DMS153 treated with DMSO at 0.1 percent for 48 hours (cell line): ENCODE results near the gene TPRX1.
"Not testable (repeated sequence)": the region's sequence is repeated elsewhere in the genome, so short reads cannot be mapped to it uniquely, and the experiment has no call there.

Experiments
- DNase-seq: peaks from one replicate; lab custom pipeline; 2025; ENCODE audit not compliant: unreplicated experiment; lab: John Stamatoyannopoulos, UW

TPRX1 gene

DNA sequence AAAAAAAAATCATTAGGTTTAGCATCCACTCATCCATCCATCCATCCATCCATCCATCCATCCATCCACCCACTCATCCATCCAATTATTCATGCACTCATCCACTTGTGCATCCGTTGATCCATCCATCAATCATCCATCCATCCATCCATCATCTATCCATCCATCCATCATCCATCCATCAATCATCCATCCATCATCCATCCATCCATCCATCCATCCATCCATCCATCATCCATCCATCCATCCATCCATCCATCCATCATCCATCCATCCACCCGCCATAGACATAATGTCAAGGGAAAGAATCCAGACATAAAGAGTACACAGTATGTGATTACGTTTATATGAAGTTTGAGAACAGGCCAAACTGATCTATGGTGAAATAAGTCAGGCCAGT, 34.8 kb downstream of the TPRX1 start:
- DNase-seq, result no peak

DNA sequence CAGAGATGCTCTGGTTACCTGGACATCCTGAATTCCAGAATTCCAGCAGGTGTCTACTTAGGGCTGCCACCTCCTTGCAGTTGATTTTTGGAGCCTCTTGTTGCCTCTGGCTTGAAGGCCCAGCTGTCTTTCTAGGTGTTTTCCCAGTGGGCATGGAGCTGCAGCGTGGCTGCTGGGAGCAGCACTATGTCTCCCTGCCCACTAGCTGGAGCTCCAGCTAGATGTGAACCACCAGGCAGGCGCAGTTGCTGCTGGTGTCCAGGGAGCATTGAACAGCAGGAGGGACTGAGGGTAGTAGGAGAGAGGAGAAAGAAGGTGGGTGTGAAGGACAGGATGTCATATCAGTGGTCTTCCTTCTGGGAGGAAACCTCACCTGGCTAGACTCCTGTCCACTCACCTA, 35.7 kb downstream of the TPRX1 start:
- DNase-seq, result no peak

DNA sequence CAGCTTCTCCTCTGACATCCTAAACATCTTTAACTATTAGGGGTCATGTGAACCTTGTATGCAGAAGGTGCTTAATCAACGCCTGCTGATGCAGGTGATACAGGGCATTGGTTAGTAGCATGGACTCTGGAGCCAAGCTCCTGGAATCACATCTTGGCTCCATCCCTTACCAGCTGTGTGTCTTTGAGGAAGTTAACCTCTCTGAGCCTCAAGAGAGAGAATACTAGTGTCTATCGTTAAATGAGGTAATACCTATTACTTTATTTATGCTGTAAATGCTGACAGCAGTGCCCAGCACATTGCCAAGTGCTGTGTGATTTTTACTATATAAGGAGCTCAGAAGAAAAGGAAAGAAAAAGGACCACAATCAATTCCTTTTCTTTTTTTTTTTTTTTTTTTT, 37.0 kb downstream of the TPRX1 start:
- DNase-seq, result no peak

DNA sequence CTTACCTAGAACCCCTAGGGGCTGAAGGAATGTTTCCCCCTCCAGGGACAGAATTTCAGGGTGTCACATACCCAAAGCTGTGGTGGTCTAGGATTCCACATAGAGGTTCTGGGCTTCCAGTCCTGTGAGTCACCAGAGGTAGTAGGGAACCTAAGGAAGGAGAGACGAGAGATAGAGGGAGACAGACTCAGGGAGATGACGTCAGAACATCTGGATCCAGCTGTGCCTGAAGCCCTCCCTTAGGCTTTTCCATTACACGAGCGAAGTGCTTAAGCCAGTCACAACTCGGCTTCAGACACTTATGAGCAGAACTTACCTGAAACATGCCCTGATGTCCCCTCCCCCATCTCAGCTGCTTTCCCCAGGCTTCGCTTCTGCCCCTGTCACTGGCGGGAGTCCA, 37.7 kb downstream of the TPRX1 start:
- no peak for DNase-seq

DNA sequence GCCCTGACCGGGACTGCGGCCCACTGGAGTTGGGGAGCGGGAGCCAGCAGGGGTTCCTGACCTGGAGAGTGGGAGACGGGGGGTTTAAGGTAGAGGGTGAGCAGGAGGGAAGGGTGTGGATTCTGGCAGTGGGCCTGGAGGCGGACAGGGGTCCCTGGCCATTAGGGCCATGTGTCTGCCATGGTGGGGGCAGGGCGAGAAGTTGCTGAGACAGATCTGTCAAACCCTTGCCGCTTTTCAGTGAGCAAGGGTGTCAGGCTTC, 38.1 kb downstream of the TPRX1 start:
- DNase-seq, result no peak

DNA sequence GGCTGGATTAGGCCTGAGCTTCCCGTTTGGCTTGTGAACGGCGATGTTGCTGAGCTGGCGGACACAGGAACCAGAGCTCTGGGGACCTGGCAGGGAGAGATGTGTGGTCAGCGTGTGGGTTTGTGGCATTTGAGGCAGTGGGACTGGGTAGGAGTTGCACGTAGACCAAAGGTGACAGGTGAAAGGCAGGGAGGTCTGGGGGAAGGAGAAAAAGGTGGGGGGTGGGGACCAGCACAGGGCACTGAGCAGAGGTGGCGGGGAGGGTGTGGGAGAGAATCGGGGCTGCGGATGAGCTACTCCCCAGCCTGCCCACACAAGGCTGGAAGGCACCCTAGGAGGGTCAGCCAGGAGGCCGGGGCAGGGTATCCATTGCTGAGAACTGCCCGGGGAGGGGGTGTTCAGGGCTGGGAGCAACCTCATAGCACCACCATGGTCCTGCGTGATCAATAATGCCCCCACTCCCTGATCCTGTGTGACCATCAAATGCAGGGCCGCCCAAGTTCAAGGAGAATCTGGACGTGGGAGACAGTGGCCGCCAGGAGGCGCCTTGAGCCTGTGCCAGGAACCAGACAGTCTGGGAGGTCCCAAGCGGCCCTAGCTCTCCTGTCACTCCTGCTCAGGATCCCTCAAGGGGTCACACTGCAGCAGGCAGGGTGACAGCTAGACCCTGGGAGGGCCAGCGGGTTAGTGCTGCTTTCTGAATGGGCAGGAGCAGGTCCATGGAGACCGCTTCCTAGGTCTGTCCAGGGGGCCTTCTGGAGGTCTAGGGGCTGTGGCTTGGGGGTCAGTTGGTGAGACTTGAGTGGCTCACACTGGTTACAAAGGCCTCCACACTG, 38.6 kb downstream of the TPRX1 start:
- DNase-seq, result peak; percentile 65

DNA sequence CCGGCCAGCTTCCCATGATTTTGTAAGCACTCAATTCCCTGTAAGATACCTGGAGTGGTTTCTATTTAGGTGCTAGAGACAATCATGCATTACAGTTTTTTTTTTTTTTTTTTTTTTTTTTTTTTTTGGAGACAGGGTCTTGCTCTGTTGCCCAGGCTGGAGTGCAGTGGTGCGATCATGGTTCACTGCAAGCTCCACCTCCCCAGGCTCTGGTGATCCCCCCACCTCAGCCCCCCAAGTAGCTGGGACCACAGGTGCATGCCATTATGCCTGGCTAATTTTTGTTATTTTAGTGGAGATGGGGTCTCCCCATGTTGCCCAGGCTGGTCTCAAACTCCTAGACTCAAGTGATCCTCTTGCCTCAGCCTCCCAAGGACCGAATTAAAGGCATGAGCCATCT, 39.6 kb downstream of the TPRX1 start:
- not testable (repeated sequence) for DNase-seq

DNA sequence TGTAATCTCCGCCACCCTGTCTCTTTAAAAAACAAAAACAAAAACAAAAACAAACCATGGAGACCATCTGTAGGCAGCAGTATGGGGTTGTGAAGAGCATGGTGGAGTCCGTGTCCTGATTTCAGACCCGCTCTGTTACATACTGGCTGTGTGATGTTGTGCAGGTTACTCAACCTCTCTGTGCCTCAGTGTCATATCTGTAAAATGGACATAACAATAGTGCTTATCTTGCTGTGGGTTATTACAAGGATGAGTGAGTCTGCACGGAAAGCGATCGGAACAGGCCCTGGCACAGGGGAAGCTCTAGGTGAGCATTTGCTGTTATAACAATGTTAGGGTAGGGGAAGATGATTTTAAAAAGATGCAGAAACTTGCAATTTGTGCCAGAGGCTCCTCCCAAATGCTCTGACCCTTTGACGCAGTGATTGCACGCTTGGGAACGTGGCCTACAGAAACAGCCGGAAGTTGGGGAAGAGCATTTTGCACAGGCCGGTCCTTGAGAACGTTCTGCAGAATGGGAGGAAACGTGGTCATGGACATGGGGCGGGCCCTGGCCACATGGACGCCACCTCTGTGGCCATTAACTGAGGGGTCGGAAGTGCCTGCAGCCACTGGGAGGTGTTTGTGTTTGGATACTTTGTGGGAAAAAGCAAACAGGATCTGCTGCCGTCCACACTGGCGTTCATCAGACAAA, 41.6 kb downstream of the TPRX1 start:
- DNase-seq, result no peak

DNA sequence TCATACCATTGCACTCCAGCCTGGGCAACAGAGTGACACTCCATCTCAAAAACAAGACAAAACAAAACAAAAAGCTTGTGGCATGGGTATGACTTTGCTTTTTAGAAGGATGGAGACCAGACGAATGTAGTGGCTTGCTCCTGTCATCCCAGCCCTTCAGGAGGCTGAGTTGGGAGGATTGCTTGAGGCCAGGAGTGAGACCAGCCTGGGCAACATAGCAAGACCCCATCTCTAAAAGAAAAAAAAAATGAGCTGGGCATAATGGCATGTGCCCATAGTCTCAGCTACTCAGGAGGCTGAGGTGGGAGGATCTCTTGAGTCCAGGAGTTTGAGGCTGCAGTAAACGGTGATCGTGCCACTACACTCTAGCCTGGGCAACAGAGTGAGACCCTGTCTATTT, 42.2 kb downstream of the TPRX1 start:
- DNase-seq, result no peak

DNA sequence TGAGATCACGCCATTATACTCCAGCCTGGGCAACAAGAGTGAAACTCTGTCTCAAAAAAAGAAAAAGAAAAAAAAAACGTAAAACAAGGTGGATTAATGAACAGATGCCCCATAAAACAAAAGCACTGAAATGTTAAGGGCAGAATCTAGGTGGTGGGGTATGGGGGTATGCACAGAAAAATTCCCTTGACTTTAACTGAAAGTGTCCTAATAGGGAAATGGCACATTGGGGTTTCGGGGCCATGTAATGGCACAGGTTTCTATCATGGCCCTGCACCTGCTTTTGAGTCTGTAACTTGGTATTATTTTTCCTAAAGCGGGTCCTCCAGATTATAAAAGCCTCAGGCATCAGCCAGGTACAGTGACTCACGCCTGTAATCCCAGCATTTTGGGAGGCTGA, 42.8 kb downstream of the TPRX1 start:
- no peak for DNase-seq

DNA sequence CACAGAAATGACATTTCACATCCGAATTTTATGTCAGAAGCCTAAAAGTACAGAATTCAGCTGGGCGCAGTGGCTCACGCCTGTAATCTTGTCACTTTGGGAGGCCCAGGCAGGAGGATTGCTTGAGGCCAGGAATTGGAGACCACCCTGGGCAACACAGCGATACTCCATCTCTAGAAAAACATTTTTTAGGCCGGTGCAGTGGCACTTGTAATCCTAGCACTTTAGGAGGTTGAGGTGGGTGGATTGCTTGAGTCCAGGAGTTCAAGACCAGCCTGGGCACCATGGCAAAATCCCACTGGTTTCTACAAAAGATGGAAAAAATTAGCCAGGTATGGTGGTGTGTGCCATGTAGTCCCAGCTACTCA, 43.7 kb downstream of the TPRX1 start:
- no peak for DNase-seq

DNA sequence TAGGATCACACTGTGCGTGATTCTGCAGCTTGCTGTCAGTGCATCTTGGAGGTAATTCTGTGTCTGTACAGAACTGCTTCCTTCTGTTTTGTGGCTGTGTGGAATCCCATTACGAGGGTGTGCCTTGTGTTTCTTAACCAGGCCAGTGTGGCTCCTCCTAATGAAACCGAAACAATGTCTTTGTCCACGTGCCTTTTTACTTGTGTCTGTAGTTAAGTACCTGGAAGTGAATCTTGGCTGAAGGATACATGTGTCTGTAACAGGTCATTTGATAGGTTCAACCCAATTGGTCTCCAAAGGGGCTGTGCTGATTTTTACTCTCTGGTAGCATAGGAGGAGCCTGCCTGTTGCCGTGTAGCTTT, 45.9 kb downstream of the TPRX1 start:
- no peak for DNase-seq

DNA sequence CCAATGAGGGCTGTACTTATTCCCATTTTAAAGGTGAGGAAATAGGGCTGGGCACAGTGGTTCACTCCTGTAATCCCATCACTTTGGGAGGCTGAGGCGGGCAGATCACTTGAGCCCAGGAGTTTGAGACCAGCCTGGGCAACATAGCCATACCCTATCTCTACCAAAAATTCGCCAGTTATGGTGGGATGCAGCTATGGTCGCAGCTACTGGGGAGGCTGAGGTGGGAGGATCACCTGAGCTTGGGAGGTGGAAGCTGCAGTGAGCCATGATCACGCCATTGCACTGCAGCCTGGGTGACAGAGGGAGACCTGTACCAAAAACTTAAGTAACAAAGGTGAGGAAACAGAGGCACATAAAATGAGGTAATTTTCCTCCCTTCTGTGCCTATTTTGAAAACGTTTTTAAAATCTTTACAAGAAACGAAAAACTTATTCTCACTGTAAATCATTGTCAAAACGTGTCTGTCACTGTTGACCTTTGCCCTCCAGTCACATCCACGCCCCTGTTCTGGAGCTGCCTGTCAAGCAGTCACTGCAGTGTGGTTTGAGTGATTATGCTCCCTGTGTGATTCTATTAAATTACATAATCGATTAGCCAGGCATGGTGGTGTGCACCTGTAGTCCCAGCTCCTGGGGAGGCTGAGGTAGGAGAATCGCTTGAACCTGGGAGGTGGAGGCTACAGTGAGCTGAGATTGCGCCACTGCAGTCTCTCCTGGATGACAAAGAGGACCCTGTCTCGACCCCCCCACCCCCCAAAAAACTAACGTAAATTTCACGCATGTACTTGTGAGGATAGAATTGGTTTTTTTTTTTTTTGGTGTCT, 46.5 kb downstream of the TPRX1 start:
- DNase-seq, result no peak

DNA sequence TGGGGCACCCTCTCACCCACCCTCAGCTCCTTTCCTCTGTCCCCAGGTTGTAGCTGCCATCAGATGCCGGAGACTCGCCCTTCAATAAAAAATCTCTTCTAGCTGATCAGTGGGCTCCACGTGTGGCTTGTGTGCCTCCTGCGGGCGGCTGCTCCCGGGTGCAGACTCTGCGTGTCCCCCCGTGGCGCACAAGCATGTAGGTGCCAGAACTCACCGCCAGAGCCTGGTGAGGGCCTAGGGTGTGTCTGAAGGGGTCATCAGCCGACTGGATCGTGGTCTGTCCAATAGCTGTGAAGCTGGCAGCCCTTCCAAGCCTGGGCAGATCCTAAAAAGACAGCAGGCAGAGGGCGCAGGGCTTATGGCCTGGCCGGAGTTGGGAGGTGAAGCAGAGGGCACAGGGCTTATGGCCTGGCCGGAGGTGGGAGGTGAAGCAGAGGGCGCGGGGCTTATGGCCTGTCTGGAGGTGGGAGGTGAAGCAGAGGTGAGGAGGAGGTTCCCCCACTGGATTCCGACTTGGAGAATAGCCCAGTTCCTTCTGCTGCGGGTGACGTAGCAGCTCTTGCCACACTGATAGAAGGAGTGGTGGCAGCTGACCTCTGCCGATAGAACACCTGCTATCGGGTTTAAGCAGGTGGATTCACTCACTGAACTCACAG, 47.3 kb downstream of the TPRX1 start:
- no peak for DNase-seq

DNA sequence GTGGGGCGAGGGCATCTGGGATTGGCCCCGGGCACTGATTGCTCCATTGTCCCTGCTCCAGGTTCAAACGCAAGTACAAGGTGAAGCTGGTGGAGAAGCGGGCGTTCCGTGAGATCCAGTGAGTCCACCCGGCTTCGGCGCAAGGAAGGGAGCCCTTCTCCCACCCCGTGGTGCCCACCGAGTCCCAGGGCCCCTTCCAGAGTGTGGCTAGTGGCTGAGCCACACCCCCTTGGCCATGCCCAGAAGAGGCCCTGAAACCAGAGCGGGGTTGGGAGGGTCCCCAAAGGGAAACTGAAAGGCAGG, 47.8 kb downstream of the TPRX1 start:
- no peak for DNase-seq

DNA sequence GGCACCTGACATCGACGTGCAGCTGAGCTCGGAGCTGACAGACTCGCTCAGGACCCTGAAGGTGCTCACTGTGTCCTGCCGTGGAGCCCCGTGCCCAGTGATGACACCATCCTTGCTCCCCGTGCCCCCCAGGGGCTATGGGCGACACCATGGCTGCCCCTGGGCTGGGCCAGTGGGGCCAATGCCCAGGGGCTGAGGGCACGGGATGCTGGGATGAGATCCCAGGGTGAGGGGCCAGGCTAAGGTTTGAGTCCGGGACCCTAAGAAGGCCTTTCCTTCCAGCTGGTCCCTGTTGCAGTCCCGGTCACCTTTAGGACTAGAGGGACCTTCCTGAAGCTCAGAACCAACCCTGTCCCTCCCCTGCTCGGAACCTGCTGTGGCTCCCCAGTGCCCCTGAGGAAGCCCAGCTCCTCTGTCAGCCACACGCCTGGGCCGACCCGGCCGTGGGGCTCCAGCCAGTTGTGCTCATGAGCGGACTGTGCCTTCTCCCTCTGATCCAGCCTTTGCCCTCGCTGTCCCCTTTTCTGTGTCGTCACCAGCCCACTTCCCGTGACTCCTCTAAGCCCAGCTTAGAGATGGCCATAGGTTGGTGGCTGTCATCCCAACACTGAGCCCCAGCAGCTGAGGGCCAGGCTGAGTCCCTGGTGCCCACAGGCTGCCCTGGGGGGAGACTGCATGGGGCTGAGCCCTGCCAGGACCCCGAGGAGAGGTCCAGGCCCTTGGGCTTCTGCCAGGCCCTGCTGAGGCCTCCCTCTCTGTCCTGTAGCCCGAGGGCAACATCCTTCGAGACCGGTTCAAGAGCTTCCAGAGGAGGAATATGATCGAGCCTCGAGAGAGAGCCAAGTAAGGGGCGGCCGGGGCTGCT, 48.4 kb downstream of the TPRX1 start:
- no peak for DNase-seq

DNA sequence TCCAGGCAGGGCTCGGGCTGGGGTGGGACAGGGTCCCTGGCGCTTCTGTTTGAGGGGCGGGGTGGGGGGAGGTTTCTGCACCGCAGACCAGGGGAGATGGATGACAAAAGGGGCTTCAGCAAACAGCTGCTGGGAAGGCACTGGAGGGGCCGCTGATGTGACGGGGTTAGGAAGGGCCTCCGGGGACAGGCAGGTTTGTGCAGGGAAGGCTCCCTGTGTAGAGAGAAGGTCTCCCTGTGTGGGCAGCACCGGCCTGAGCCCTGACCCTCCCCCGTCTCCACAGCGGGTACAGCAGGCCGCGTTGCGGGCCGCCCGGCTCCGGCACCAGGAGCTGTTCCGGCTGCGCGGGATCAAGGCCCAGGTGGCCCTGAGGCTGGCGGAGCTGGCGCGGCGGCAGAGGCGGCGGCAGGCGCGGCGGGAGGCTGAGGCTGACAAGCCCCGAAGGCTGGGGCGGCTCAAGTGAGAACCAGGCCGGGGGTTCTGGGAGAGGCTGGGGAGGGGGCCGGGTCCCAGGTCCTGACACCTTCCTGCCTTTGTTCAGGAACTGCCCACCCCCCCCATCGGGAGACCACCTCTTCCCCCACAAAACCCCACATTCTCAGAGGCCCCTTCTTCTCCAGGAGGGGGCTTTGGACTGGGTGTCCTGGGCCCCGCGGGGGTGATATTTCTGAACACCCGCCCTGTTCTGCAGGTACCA, 49.1 kb downstream of the TPRX1 start:
- DNase-seq, result no peak

DNA sequence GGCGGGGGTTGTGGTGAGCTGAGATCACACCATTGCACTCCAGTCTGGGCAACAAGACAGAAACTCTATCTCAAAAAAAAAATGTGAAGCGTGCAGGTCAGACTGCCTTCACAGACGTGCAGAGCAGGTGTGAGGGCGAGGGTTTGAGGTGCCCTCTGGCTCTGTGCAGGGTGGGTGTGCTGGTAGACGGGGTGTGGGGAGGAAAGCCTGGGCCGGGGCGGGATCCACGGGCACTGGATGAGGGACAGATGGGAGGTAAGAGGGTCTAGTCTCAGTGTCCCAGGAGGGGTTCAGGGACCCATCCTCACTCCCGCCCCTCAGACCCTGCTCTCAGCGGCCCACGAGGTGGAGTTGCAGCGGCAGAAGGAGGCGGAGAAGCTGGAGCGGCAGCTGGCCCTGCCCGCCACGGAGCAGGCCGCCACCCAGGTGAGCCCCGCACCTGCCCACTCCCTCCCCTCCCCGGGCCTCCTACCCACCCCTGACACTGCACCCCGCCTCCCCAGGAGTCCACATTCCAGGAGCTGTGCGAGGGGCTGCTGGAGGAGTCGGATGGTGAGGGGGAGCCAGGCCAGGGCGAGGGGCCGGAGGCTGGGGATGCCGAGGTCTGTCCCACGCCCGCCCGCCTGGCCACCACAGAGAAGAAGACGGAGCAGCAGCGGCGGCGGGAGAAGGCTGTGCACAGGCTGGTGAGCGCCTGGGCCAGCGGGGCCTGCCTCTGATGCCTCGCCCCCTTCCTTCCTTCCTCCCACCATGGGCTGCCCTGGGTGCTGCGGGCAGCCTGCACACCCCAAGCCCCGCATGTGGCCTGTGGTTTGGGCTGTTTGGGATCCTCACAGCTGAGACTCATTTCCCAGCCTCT, 49.9 kb downstream of the TPRX1 start:
- no peak for DNase-seq

DNA sequence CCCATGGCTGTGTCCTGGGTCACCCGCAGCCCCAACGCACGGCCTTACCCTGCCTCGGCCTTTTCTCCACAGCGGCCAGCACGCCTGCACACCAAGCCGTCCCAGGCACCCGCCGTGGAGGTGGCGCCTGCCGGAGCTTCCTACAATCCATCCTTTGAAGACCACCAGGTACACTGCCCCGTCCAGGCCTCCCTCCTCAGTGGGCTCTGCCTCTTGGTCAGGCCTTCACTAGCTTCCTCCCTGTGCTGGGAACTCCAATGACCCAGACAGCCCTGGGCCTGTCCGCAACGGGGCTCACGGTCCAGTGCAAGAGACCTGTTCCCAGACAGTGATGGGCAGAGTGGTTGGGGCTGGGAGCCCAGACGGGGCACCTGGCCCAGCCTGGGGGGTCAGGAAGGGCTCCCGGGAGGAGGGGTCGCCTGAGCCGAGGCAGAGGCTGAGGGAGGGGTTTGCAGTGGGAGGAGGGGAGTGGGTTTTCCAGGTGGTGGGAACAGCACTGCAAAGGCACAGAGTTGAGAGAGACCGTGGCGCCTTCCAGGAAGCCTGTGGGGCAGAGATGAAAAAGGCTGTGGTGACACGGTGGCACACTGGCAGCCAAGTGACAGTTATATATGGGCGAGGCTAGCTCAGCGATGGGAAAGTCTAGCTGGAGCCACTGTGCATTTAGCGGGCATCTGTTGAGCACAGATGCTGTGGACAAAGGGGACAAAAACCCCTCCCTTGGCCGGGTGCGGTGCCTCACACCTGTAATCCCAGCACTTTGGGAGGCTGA, 51.7 kb downstream of the TPRX1 start:
- no peak for DNase-seq
